AG04449 (cell line): ENCODE results near the gene SOX21.

Source experiments
- CTCF ChIA-PET: fragments of 350-600 bp; formaldehyde crosslinking; extraction: SDS; loops from one replicate; lab custom pipeline; 2021; ENCODE audit warnings: antibody characterized with exemption; lab: Yijun Ruan, JAX
- POLR2A ChIA-PET: fragments of 400-600, 350-600 bp; formaldehyde crosslinking; extraction: SDS; loops from one replicate; lab custom pipeline; 2020; ENCODE audit warnings: antibody characterized with exemption, inconsistent platforms; lab: Yijun Ruan, JAX
- DNase-seq: peaks from one replicate; pipeline ENCODE4 v3.0.0-alpha.2; 2010; ENCODE audit warnings: low read depth, low spot score
- H3K4me3 ChIP-seq: 2 replicates; pipeline ENCODE4 v1.5.1; 2011; ENCODE audit warnings: low read depth, mild to moderate bottlenecking, control low read depth, low read length
- CTCF ChIP-seq: IDR thresholded peaks from one replicate; pipeline ENCODE4 v1.5.1; 2011; ENCODE audit warnings: mild to moderate bottlenecking, moderate library complexity, low read length, control low read depth, inconsistent platforms; ENCODE audit not compliant: insufficient read depth; ENCODE audit errors: missing control alignments

The SOX21 gene

GRCh38 chr13:94674609-94675348, 37.6 kb downstream of the SOX21 start:
- ChIA-PET CTCF (interaction anchor here (0.6 to 5.6 kb wide), 19 partner anchors 9 to 811 kb away, joined by 3 to 54 read pairs (median 3); no protein-coding TSS in a partner anchor), POLR2A (no interaction called here)
- no peak overlapping the region for H3K4me3 ChIP-seq
- no peak for DNase-seq
- TF ChIP-seq CTCF: peak; percentile 62

- DNase-seq: no peak
- no peak overlapping the region for H3K4me3 ChIP-seq
- ChIA-PET CTCF (interaction anchor here (0.6 to 5.6 kb wide), 10 partner anchors 8 to 806 kb away, joined by 3 to 54 read pairs (median 6); no protein-coding TSS in a partner anchor), POLR2A (no interaction called here)
- no peak for TF ChIP-seq CTCF
Measured at GRCh38 chr13:94673851-94674250, 38.5 kb downstream of the SOX21 start.

- no peak for TF ChIP-seq CTCF
- POLR2A ChIA-PET: no interaction called here
- no peak overlapping the region for H3K4me3 ChIP-seq
- CTCF ChIA-PET: interaction anchor here (0.8 to 5.6 kb wide), 5 partner anchors 9 to 732 kb away, joined by 3 to 54 read pairs (median 9); no protein-coding TSS in a partner anchor
- DNase-seq: no peak
Measured at GRCh38 chr13:94672400-94672799, 39.9 kb downstream of the SOX21 start.

GRCh38 chr13:94667190-94667589, 45.2 kb downstream of the SOX21 start:
- DNase-seq: no peak
- H3K4me3 ChIP-seq: no peak overlapping the region
- ChIA-PET CTCF (interaction anchor here (2.0 to 2.5 kb wide), 2 partner anchors 7 to 489 kb away, joined by 8 to 10 read pairs; no protein-coding TSS in a partner anchor), POLR2A (no interaction called here)
- TF ChIP-seq CTCF: no peak

GRCh38 chr13:94666065-94666464, 46.3 kb downstream of the SOX21 start:
- no peak overlapping the region for H3K4me3 ChIP-seq
- TF ChIP-seq CTCF: no peak
- ChIA-PET CTCF (interaction anchor here (2.0 to 2.5 kb wide), 2 partner anchors 8 to 490 kb away, joined by 8 to 10 read pairs; no protein-coding TSS in a partner anchor), POLR2A (no interaction called here)
- DNase-seq: no peak

- ChIA-PET POLR2A (no interaction called here), CTCF (interaction anchor here (1.0 to 2.5 kb wide), 2 partner anchors 9 to 15 kb away, joined by 3 to 10 read pairs; no protein-coding TSS in a partner anchor)
- no peak for TF ChIP-seq CTCF
- no peak for DNase-seq
- H3K4me3 ChIP-seq: no peak overlapping the region
Measured at GRCh38 chr13:94664889-94665288, 47.5 kb downstream of the SOX21 start.
